PC-3 (cell line): Measurements from ENCODE around the gene RP9.

Source experiments
- CTCF ChIP-seq: fragments of 300-600 bp; sonication (generic); conservative IDR thresholded peaks from 2 replicates; pipeline ENCODE4 v1.5.1; 2017; ENCODE audit warnings: antibody characterized with exemption, low read depth, mild to moderate bottlenecking, low read length
- EZH2 ChIP-seq: fragments of 300-600 bp; sonication (generic); IDR thresholded peaks from one replicate; pipeline ENCODE4 v1.6.1; 2017; ENCODE audit warnings: antibody characterized with exemption, mild to moderate bottlenecking, low read length; ENCODE audit not compliant: unreplicated experiment
- EZH2phosphoT487 ChIP-seq: fragments of 300-600 bp; sonication (generic); IDR thresholded peaks from 2 replicates; pipeline ENCODE4 v1.6.1; 2018; ENCODE audit warnings: mild to moderate bottlenecking, antibody characterized with exemption, low read length, borderline replicate concordance

GRCh38 chr7:33062782-33063443 is 46.3 kb downstream of the RP9 start:
- TF ChIP-seq CTCF (no peak), EZH2 (no peak), EZH2phosphoT487 (no peak)
